CD1c-positive myeloid dendritic cell (primary cell): Measurements from ENCODE around the gene CD48.
"Not testable (repeated sequence)": the region's sequence is repeated elsewhere in the genome, so short reads cannot be mapped to it uniquely, and the experiment has no call there.

Experiments used
- DNase-seq: peaks from one replicate; pipeline ENCODE4 v3.0.0-alpha.2; 2016; ENCODE audit errors: extremely low spot score

The CD48 gene

GRCh38 chr1:160713161-160713560, 1.5 kb upstream of the CD48 start:
- DNase-seq = peak; percentile 38

DNA sequence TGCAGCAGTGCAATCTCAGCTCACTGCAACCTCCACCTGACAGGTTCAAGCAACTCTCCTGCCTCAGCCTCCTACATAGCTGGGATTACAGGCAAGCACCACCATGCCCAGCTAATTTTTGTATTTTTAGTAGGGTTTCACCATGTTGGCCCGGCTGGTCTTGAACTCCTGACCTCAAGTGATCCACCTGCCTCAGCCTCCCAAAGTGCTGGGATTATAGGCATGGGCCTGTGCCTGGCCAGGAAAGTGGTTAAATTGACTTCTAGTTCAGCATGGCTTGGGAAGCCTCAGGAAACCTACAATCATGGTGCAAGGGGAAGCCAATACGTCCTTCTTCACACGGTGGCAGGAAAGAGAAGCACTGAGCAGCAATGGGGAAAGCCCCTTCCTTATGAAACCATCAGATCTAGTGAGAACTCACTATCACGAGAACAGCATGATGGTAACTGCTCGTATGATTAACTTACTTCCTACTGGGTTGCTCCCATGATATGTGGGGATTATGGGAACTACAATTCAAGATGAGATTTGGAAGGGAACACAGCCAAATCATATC, 981 bp upstream of the CD48 start:
- peak; percentile 93 for DNase-seq

DNA sequence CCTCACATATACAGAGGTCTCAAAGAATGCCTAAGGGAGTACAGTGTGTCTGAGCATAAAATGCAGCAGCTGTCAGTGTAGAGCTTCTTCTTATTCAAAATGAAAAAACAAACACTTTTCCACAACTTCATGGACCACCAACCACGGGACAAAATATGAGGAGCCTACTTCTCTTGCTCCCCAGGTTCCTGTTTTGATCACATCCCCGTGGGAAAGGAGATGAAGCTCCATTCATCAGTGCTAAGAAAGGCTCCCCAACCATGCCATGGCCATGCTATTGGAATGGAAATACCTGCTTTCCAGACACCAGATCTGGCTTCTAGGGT, 383 bp downstream of the CD48 start:
- DNase-seq = peak; percentile 39

DNA sequence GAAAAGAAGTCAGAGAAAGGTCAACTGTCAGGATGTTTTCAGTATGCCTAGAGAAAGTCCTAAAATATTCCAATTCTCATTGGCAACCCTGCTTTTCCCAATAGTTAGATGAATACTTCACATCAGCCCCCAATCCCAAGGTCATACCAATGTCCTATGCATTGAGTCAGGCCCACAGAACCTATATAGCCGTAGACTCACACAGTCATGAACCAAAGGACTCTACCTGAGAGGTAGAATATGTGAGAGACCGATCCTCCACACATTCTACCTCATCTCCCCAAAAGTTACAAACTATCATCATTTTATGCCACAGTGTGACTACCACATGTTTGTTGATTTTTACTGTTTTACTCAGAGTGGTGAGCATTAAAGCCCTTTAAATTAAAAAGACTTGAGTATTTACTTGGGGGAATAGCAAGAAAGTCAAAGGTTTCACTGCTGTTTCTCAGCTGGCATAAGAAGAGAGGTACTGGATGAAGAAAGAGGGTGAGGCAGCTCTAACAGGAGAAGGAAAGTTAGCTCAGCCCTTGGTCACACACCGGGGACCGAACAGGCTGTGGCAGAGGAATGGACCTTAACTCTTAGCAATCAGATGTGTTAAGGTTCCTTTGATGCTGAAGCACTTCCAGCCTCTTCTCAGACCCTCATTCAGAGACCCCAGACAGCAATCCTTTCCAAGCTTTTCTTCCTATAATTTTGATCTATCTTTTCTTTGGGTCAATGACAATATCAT, 937 bp downstream of the CD48 start:
- no peak for DNase-seq

- DNase-seq = no peak
These were observed 1.9 kb downstream of the CD48 start for GRCh38 chr1:160709715-160710114.

DNA sequence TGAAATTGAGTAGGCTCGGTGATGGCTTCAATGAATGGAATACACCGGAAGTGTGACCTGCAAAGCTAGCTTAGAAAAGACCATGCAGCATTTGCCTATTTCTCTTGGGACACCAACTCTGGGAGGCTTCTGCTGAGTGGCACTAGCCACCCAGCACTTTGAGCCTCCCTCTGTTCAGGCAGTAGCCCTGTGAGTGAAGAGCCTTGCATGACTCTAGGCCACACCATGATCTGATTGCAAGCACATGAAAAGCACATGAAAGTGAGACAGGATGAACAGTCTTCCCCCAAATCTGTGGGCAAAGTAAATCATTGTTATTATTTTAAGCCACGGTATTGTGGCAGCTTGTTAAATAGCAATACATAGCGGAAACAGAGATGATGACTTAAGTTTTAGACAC, 2.8 kb downstream of the CD48 start:
- DNase-seq = no peak

DNA sequence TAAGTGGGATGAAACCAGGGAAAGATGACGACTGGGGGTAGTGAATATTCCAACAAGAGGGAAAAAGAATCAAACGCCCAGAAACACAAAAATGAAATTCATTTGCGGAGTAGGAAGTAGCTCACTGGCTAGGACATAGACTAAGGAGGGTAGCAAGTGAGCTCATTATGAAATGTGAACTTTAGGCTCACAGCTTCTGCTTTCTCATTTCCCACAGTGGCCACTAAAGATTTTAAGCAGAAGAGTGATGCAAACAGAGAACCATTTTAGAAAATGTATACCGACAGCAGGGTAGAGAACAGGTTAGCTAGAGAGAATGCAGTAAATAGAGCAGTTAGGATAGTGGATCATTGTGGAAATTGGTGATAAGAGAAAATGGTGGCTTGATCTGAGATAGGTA, 3.5 kb downstream of the CD48 start:
- peak; percentile 89 for DNase-seq

GRCh38 chr1:160707236-160708064, 4.2 kb downstream of the CD48 start:
- DNase-seq = peak; percentile 32

GRCh38 chr1:160706526-160707235, 4.9 kb downstream of the CD48 start:
- DNase-seq = peak; percentile 51

GRCh38 chr1:160705742-160706141, 5.9 kb downstream of the CD48 start:
- peak; percentile 27 for DNase-seq

DNA sequence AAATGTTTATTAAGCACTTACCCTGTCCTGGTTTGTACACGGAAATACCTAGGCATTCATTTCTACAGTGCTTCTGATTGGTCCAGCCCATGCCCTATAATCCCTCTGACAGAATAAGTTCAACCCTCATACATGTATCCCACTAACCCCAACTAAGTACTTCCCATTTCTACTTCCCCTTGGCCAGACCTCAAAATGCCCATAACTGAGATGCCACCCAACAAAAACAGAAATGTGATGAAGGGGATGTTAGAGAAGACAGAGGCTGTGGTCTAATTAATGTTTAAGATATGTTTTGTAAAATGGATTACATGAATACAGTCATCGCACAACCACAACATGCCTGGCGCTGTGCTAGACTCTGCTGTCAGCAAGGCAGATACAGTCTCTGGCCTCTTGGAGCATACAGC, 6.4 kb downstream of the CD48 start:
- peak; percentile 64 for DNase-seq

DNA sequence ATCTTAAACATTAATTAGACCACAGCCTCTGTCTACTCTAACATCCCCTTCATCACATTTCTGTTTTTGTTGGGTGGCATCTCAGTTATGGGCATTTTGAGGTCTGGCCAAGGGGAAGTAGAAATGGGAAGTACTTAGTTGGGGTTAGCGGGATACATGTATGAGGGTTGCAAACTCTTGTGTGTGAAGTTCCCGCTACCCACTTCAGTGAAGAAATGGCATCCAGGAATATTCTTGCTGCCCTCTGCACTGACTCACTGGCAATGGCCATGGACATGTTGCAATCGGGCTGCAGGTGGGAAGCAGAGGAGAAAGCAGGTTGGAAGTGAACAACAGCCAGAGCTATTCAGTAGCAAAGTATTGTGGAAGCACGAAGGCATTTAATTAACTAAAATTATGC, 7.4 kb downstream of the CD48 start:
- DNase-seq = peak; percentile 91

GRCh38 chr1:160702100-160702499, 9.5 kb downstream of the CD48 start:
- peak; percentile 35 for DNase-seq

DNA sequence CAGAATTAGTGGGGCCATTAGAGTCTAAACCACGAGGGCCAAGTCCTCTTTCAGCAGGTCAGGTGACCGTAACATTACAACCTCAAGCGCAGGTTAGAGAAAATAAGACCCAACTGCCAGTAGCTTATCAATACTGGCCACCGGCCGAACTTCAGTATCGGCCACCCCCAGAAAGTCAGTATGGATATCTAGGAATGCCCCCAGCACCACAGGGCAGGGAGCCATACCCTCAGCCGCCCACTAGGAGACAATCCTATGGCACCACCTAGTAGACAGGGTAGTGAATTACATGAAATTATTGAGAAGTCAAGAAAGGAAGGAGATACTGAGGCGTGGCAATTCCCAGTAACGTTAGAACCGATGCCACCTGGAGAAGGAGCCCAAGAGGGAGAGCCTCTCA, 19.2 kb downstream of the CD48 start:
- DNase-seq = not testable (repeated sequence)

GRCh38 chr1:160685266-160685665, 26.4 kb downstream of the CD48 start:
- DNase-seq = no peak

DNA sequence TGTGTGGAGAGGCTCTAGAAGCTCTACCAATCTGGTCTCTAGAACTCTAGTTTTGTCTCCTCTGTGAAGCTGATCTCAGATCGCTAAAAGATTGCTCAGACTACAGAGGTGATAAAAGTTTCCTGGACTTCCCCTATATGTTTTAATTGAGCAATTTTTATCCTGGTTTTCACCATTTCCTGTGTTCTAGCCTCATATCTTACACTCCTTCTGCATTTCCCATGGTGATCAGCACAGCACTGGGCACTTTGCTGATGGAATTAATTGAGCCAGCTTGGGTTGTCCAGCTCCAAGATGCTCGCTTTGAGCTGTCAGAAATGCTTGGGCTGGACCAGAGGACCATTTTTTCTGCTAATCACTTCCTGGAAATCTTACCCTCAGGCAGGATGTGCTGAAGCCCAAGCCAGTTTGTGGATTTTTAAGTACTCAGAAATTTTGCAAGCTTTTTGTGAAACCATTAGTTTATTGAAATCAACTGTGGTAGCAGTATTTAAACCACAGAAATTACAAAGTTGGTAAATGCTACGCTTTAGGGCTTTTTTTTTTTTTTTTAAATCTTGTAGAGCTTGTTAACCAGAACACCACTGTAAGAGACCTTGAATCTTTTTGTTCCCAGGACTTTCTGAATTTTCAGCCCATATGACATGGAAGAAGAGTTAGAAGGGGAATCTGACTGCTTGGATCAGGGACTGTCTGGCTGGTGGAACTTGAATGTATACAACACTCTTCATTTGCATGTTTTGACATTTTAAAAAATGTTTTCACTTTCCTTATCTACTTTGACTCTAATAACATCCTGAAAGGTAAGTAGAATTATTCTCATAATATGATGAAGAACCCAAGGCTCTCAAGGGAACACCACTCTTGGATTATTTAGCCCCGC, 28.4 kb downstream of the CD48 start:
- DNase-seq = peak; percentile 58

- no peak for DNase-seq
These were observed 29.8 kb downstream of the CD48 start for GRCh38 chr1:160681891-160682140.

- DNase-seq = peak; percentile 94
These were observed 30.3 kb downstream of the CD48 start for GRCh38 chr1:160681066-160681890.

DNA sequence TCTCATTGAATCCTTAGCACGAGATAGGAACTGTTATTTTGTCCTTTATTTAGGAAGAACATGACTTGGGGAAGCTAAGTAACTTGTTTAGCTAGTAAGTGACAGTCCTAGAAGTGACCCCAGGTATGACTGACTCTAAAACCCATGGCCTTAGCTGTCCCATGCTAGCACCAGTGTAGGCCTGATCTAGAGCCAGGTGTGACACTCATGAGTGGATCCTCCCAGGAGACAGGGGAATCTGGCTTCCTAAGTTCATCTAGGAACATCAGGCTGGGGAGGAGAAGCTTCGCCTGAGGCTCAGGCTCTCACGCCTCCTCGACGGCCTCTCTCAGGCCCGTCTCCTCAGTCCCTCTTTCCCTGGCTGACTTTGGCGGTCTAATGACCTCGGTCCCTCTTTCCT, 31.2 kb downstream of the CD48 start:
- no peak for DNase-seq

GRCh38 chr1:160679893-160680292, 31.7 kb downstream of the CD48 start:
- DNase-seq = no peak
